Gastrocnemius medialis (tissue), 4 donors: ENCODE data around the gene MMP17. TPM values are rescaled to one million over a fixed set of nuclear protein-coding genes. Genes with fewer than 3 reads are reported as not detected.

Source experiments
- ATAC-seq, 2 donors: fragments of 150-250 bp; one replicate each; pipeline ENCODE4 v1.9.1; 2016
- DNase-seq, 2 donors: peaks; one replicate each; pipeline ENCODE4 v3.0.0-alpha.2; 2019
- H3K27ac ChIP-seq, 4 donors: fragments of 200-600 bp; sonication (generic); 1 replicate in 1 of 4; 2 replicates in 3 of 4; pipeline ENCODE4 v1.5.1; 2016 to 2018; ENCODE audit warnings: mild to moderate bottlenecking in 2 of 4, moderate library complexity in 1 of 4
- H3K27me3 ChIP-seq, 3 donors: fragments of 200-600 bp; sonication (generic) in 2 of 3; 1 replicate in 1 of 3; 2 replicates in 2 of 3; pipeline versions ENCODE4 v1.5.1 to v1.6.0; 2016 to 2019; ENCODE audit warnings: mild to moderate bottlenecking in 1 of 3, moderate library complexity in 1 of 3
- H3K36me3 ChIP-seq, 2 donors: fragments of 200-600 bp; sonication (generic) in 1 of 2; one replicate each; pipeline ENCODE4 v1.5.1; 2017 to 2018
- H3K4me1 ChIP-seq, 2 donors: fragments of 200-600 bp; sonication (generic) in 1 of 2; one replicate each; pipeline ENCODE4 v1.5.1; 2016 to 2017; ENCODE audit warnings: mild to moderate bottlenecking in 2 of 2
- H3K4me3 ChIP-seq, 4 donors: fragments of 200-600 bp; sonication (generic) in 3 of 4; 1 replicate in 1 of 4; 2 replicates in 3 of 4; pipeline ENCODE4 v1.5.1; 2016 to 2019; ENCODE audit warnings: mild to moderate bottlenecking in 2 of 4
- H3K9me3 ChIP-seq, 3 donors: fragments of 200-600 bp; sonication (generic) in 2 of 3; 1 replicate in 1 of 3; 2 replicates in 2 of 3; pipeline ENCODE4 v1.5.1; 2016 to 2019
- POLR2A ChIP-seq, 2 donors: fragments of 450-650 bp; IDR thresholded peaks; one replicate each; pipeline ENCODE4 v1.6.1; 2017; ENCODE audit warnings: antibody characterized with exemption in 2 of 2, mild to moderate bottlenecking in 2 of 2, moderate library complexity in 2 of 2
- in situ Hi-C, 4 donors: fragments of 200-750 bp; cut with MboI; loops; one replicate each; pipeline versions ENCODE4 v1.15.0 to v1.8.0; 2017; ENCODE audit warnings: low sequenced_read_pairs in 4 of 4
- intact Hi-C: fragments of 100-400 bp; cut with DNase I; formaldehyde crosslinking; loops from one replicate; pipeline ENCODE4 v1.15.1; 2023; ENCODE audit warnings: low total_unique reads
- total RNA-seq, 4 donors: library from RNA; depleted of rRNA; stranded (reverse); fragments of >200 nt; gene quantifications; one replicate each; pipeline versions ENCODE4 v1.1.0 to v1.2.3, GENCODE V29; 2016
- TF ChIP-seq, protein P1 (sequence below), 5 experiments: fragments of 450-650 bp in 3 of 5; fragments of 200-600 bp in 2 of 5; sonication (generic) in 2 of 5; IDR thresholded peaks in 4 of 5; conservative IDR thresholded peaks in 1 of 5; 1 replicate in 4 of 5; 2 replicates in 1 of 5; pipeline ENCODE4 v1.5.1; 2016 to 2019; ENCODE audit warnings: antibody characterized with exemption in 5 of 5, mild to moderate bottlenecking in 3 of 5, moderate library complexity in 3 of 5

MMP17 gene
- total RNA-seq, 4 donors from 2014 or later = 0.75 to 1.6 (median 1.4) TPM; not detected in 1

- Histone ChIP-seq H3K27me3 (peaks cover 0 to 5% (median under 1%) of the 10 kb centered on the region in 3 donors), H3K27ac (no peak overlapping the region), H3K36me3 (no peaks in the 10 kb centered on the region), H3K4me1 (no peaks in the 10 kb centered on the region), H3K9me3 (no peaks in the 10 kb centered on the region), H3K4me3 (no peak overlapping the region)
- TF ChIP-seq, protein P1, sequence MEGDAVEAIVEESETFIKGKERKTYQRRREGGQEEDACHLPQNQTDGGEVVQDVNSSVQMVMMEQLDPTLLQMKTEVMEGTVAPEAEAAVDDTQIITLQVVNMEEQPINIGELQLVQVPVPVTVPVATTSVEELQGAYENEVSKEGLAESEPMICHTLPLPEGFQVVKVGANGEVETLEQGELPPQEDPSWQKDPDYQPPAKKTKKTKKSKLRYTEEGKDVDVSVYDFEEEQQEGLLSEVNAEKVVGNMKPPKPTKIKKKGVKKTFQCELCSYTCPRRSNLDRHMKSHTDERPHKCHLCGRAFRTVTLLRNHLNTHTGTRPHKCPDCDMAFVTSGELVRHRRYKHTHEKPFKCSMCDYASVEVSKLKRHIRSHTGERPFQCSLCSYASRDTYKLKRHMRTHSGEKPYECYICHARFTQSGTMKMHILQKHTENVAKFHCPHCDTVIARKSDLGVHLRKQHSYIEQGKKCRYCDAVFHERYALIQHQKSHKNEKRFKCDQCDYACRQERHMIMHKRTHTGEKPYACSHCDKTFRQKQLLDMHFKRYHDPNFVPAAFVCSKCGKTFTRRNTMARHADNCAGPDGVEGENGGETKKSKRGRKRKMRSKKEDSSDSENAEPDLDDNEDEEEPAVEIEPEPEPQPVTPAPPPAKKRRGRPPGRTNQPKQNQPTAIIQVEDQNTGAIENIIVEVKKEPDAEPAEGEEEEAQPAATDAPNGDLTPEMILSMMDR (IDR thresholded peaks at IDR 0.05 in 4 of 5, conservative IDR thresholded peaks at IDR 0.05 in 1 of 5) = no peak
- TF ChIP-seq POLR2A (IDR thresholded peaks at IDR 0.05) = no peak
- DNase-seq = no peak
- in situ Hi-C loops = loop anchor here in 1 of 4 donors (25.0 kb wide), 1 partner anchor 229 kb away; no protein-coding TSS in a partner anchor
- intact Hi-C loops = no loop called here
- ATAC-seq = no peak
These were observed 12.6 kb downstream of the MMP17 start for GRCh38 chr12:131840643-131841416.

DNA sequence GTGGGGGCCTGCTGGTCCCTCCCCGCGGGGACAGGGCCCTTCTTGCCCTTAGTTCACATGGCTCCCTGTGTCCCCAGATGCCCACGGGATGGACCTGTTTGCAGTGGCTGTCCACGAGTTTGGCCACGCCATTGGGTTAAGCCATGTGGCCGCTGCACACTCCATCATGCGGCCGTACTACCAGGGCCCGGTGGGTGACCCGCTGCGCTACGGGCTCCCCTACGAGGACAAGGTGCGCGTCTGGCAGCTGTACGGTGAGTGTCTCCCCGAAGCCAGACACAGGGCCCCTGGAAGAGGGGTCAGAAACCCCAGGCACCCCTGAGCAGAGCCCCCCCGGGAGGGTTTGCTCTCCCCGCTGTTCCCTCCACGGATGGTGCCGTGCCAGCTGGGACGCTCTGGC is 13.4 kb downstream of the MMP17 start:
- in situ Hi-C loops = loop anchor here in 1 of 4 donors (25.0 kb wide), 1 partner anchor 229 kb away; no protein-coding TSS in a partner anchor
- no peak for TF ChIP-seq POLR2A (IDR thresholded peaks at IDR 0.05)
- TF ChIP-seq, protein P1 (IDR thresholded peaks at IDR 0.05 in 4 of 5, conservative IDR thresholded peaks at IDR 0.05 in 1 of 5) = no peak
- no peaks in the 10 kb centered on the region for H3K36me3 ChIP-seq
- H3K4me3 ChIP-seq = no peak overlapping the region
- intact Hi-C loops = no loop called here
- H3K27me3 ChIP-seq = peaks cover 0 to 2% (median 0%) of the 10 kb centered on the region in 3 donors
- H3K9me3 ChIP-seq = no peaks in the 10 kb centered on the region
- ATAC-seq = no peak
- no peaks in the 10 kb centered on the region for H3K4me1 ChIP-seq
- no peak for DNase-seq
- no peak overlapping the region for H3K27ac ChIP-seq

- intact Hi-C loops (no loop called here), in situ Hi-C loops (loop anchor here in 1 of 4 donors (25.0 kb wide), 1 partner anchor 230 kb away; no protein-coding TSS in a partner anchor)
- no peaks in the 10 kb centered on the region for H3K9me3 ChIP-seq
- H3K4me3 ChIP-seq = no peak overlapping the region
- DNase-seq = no peak
- ATAC-seq = no peak
- peaks cover 0 to 2% (median 0%) of the 10 kb centered on the region in 3 donors for H3K27me3 ChIP-seq
- no peak overlapping the region for H3K27ac ChIP-seq
- TF ChIP-seq, protein P1 (IDR thresholded peaks at IDR 0.05 in 4 of 5, conservative IDR thresholded peaks at IDR 0.05 in 1 of 5) = no peak
- TF ChIP-seq POLR2A (IDR thresholded peaks at IDR 0.05) = no peak
- no peaks in the 10 kb centered on the region for H3K36me3 ChIP-seq
- H3K4me1 ChIP-seq = no peaks in the 10 kb centered on the region
These were observed 14.0 kb downstream of the MMP17 start for GRCh38 chr12:131842169-131842568.

DNA sequence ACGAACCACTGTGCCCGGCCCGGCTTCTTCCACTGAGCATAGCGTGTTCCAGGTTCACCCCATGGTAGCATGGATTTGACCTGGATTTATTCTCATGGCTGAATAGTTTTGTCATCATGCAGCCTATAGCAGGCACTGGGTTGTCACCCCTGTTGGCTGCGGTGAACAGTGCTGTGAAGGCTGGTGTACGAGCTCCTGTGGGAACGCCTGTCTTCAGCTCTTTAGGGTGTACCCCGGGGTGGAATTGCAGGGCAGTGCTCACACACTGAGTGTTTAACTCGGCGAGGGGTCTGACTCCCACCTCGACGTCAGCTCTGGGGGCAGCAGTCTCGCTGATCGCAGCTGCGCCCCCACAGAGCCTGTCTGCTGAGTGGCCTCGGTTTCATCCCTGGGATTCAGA is 15.3 kb downstream of the MMP17 start:
- no peak for TF ChIP-seq POLR2A (IDR thresholded peaks at IDR 0.05)
- TF ChIP-seq, protein P1 (IDR thresholded peaks at IDR 0.05 in 4 of 5, conservative IDR thresholded peaks at IDR 0.05 in 1 of 5) = no peak
- no peaks in the 10 kb centered on the region for H3K9me3 ChIP-seq
- H3K36me3 ChIP-seq = no peaks in the 10 kb centered on the region
- in situ Hi-C loops (loop anchor here in 1 of 4 donors (25.0 kb wide), 1 partner anchor 231 kb away; no protein-coding TSS in a partner anchor), intact Hi-C loops (no loop called here)
- no peaks in the 10 kb centered on the region for H3K4me1 ChIP-seq
- H3K27ac ChIP-seq = no peak overlapping the region
- DNase-seq (no peak), ATAC-seq (no peak)
- no peaks in the 10 kb centered on the region for H3K27me3 ChIP-seq
- H3K4me3 ChIP-seq = no peak overlapping the region
